WI38 (cell line): Measurements from ENCODE around the gene RGS5.

Source experiments
- H3K4me3 ChIP-seq: 2 replicates; pipeline ENCODE4 v1.5.1; 2011; ENCODE audit warnings: low read depth, mild to moderate bottlenecking, control low read depth, low read length
- CTCF ChIP-seq: IDR thresholded peaks from 2 replicates; pipeline ENCODE4 v1.5.1; 2012; ENCODE audit warnings: low read depth, mild to moderate bottlenecking, control low read depth, low read length

RGS5 gene

DNA sequence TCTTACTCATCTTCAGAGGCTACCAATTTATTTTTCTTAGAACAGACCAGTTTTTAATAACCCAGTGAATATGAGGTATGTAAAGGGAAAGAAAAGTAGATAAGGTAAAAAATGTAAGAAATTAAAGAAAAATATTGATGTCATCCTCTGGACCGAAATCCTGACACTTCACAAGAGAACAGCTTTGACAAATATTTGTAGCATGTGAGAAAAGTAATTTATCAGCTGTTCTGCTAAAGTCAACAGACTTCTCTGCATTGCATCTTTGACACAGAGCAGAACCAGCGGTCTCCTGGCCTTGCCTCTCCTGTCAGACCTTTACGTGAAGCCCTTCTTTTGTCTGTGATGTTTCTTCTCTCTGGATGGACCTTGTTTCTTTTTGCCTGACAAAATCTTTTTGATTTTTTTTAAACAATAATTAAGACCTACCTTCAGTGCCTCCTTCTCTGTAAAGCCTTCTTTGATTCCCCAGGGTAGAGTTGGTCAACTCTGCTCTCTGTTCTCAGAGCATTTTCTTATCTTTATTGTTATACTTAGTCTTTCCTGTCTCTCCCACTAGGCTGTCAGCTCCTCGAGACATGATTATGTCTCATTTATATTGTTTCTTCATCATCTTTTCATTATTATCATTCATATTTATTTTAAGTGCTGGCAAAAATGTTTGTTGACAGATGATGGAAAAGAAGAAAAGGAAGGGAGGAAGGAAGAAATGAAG is 98.2 kb downstream of the RGS5 start:
- H3K4me3 ChIP-seq = no peak overlapping the region
- no peak for TF ChIP-seq CTCF

GRCh38 chr1:163102590-163102989 is 100.1 kb downstream of the RGS5 start:
- H3K4me3 ChIP-seq = no peak overlapping the region
- no peak for TF ChIP-seq CTCF

- no peak overlapping the region for H3K4me3 ChIP-seq
- TF ChIP-seq CTCF = no peak
Observed at GRCh38 chr1:163095213-163095612, 107.5 kb downstream of the RGS5 start.

DNA sequence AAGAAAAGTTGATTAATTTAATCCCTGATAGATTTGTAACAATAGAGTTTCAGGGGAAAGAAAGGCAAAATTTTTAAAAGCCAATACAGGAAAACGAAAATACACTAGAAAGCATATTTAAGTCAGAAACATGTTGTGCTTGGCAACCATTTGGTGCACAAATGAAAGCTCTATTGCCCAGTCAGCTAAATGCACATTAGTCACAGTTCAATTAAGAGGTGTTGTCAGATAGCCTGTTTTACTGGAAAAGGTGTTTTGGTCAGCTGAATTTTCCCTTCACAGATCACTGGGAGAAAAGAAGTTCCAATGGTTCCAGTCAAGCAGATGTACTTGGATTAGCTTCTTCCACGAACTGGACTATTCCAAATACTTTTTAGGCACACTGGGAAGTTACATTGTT is 108.1 kb downstream of the RGS5 start:
- no peak for TF ChIP-seq CTCF
- H3K4me3 ChIP-seq = no peak overlapping the region

- H3K4me3 ChIP-seq = no peak overlapping the region
- no peak for TF ChIP-seq CTCF
Observed at GRCh38 chr1:163094182-163094581, 108.5 kb downstream of the RGS5 start.

GRCh38 chr1:163093579-163093978 is 109.1 kb downstream of the RGS5 start:
- H3K4me3 ChIP-seq = no peak overlapping the region
- no peak for TF ChIP-seq CTCF

DNA sequence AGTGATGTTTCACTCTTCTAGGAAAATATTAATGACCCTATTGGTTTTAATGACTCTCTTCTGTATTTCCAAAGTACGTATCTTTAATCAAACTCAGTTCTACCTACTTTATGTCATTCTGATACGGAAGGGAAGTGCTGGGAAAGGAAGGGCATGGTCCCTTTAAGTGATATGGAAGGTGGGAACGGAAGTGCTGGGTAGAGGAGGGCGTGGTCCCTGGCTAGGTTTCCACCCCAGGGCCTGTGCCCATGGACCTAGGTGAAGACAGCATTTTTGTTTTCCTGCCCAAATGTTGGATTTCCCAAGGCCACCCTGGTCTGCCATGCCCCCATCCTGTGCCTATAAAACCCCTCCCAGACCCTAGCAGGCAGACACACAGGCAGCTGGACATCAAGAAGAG is 109.5 kb downstream of the RGS5 start:
- TF ChIP-seq CTCF = no peak
- H3K4me3 ChIP-seq = no peak overlapping the region
